ENCODE results near the gene MYBPC2. TPM values are rescaled to one million over a fixed set of nuclear protein-coding genes. Genes with fewer than 3 reads are reported as not detected.
"Not testable (repeated sequence)": the region's sequence is repeated elsewhere in the genome, so short reads cannot be mapped to it uniquely, and the experiment has no call there.

MYBPC2 gene
- polyA plus RNA-seq, 4 donors, result 0.27 to 0.49 TPM; not detected in 2

- H3K36me3 ChIP-seq (ENCODE audit: control insufficient read depth in 3 of 3, insufficient read depth in 2 of 3, low read depth in 1 of 3, low read length in 3 of 3), result no peaks in the 10 kb centered on the region
- H3K27me3 ChIP-seq (ENCODE audit: control insufficient read depth in 3 of 3, insufficient read depth in 3 of 3, low read length in 3 of 3), result peaks cover under 1 to 6% (median 5%) of the 10 kb centered on the region in 3 donors
- FAIRE-seq (no peak), DNase-seq (no peak)
- no peak overlapping the region for H3K27ac ChIP-seq (ENCODE audit: low read depth in 1 of 3, low read length in 2 of 3)
- H3K9me3 ChIP-seq (ENCODE audit: control insufficient read depth in 2 of 2, insufficient read depth in 1 of 2, low read depth in 1 of 2, low read length in 1 of 2), result no peaks in the 10 kb centered on the region
- H3K4me3 ChIP-seq (ENCODE audit: low read depth in 1 of 3, low read length in 3 of 3), result no peak overlapping the region
- 88 to 92% (median 91%) methylated on average over 5 of the region's 5 CpGs for WGBS, 3 donors
- no peaks in the 10 kb centered on the region for H3K4me1 ChIP-seq (ENCODE audit: control insufficient read depth in 3 of 3, insufficient read depth in 2 of 3, low read depth in 1 of 3, low read length in 2 of 3)
Observed at GRCh38 chr19:50437862-50438449, 5.3 kb downstream of the MYBPC2 start.

DNA sequence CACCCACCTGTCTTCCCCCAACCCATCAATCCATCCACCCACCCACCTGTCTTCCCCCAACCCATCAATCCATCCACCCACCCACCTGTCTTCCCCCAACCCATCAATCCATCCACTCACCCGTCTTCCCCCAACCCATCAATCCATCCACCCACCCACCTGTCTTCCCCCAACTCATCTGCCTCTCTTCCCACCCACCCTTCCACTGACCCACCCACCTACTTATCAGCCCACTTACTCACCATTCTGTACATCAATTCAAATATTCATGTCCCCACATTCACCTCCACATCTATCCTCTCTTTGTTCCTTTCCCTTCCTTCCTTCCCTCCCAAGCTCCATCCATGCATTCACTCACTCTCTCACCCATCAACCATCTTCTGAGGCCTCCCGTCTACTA, 6.4 kb downstream of the MYBPC2 start:
- H3K27me3 ChIP-seq (ENCODE audit: control insufficient read depth in 3 of 3, insufficient read depth in 3 of 3, low read length in 3 of 3); H3K4me3 ChIP-seq (ENCODE audit: low read depth in 1 of 3, low read length in 3 of 3); H3K9me3 ChIP-seq (ENCODE audit: control insufficient read depth in 2 of 2, insufficient read depth in 1 of 2, low read depth in 1 of 2, low read length in 1 of 2); H3K36me3 ChIP-seq (ENCODE audit: control insufficient read depth in 3 of 3, insufficient read depth in 2 of 3, low read depth in 1 of 3, low read length in 3 of 3); H3K27ac ChIP-seq (ENCODE audit: low read depth in 1 of 3, low read length in 2 of 3); DNase-seq; FAIRE-seq; H3K4me1 ChIP-seq (ENCODE audit: control insufficient read depth in 3 of 3, insufficient read depth in 2 of 3, low read depth in 1 of 3, low read length in 2 of 3): not testable (repeated sequence)
- 76 to 81% (median 81%) methylated on average over 2 of the region's 2 CpGs for WGBS, 3 donors

- WGBS, 3 donors, result 64 to 82% (median 70%) methylated on average over 1 of the region's 1 CpG
- Histone ChIP-seq H3K36me3 (ENCODE audit: control insufficient read depth in 3 of 3, insufficient read depth in 2 of 3, low read depth in 1 of 3, low read length in 3 of 3) (no peaks in the 10 kb centered on the region), H3K9me3 (ENCODE audit: control insufficient read depth in 2 of 2, insufficient read depth in 1 of 2, low read depth in 1 of 2, low read length in 1 of 2) (peaks cover 0 to 5% of the 10 kb centered on the region in 2 donors), H3K27ac (ENCODE audit: low read depth in 1 of 3, low read length in 2 of 3) (no peak overlapping the region), H3K4me3 (ENCODE audit: low read depth in 1 of 3, low read length in 3 of 3) (no peak overlapping the region), H3K4me1 (ENCODE audit: control insufficient read depth in 3 of 3, insufficient read depth in 2 of 3, low read depth in 1 of 3, low read length in 2 of 3) (no peaks in the 10 kb centered on the region), H3K27me3 (ENCODE audit: control insufficient read depth in 3 of 3, insufficient read depth in 3 of 3, low read length in 3 of 3) (no peaks in the 10 kb centered on the region)
- FAIRE-seq (no peak), DNase-seq (no peak)
Observed at GRCh38 chr19:50444059-50444458, 11.4 kb downstream of the MYBPC2 start.

DNA sequence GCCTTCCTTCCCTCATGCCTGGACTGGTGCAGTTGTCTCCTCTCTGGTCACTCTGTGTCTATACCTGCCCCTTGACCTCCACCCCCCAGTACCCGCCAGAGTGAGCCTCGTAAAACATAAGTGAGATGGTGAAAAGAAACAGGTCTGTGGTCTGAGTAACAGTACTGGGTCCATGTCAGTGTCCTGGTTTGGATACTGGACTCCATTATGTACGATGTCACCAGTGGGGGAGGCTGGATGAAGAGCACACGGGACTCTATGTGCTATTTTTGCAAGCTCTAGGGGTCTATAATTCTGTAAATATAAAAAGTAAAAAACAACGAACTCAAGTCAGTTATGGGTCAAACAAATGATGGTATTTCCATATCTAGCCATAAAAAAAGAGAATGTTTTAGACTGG, 14.4 kb downstream of the MYBPC2 start:
- Histone ChIP-seq H3K4me3 (ENCODE audit: low read depth in 1 of 3, low read length in 3 of 3) (no peak overlapping the region), H3K4me1 (ENCODE audit: control insufficient read depth in 3 of 3, insufficient read depth in 2 of 3, low read depth in 1 of 3, low read length in 2 of 3) (no peaks in the 10 kb centered on the region), H3K9me3 (ENCODE audit: control insufficient read depth in 2 of 2, insufficient read depth in 1 of 2, low read depth in 1 of 2, low read length in 1 of 2) (peaks cover 0 to 5% of the 10 kb centered on the region in 2 donors), H3K36me3 (ENCODE audit: control insufficient read depth in 3 of 3, insufficient read depth in 2 of 3, low read depth in 1 of 3, low read length in 3 of 3) (no peaks in the 10 kb centered on the region), H3K27me3 (ENCODE audit: control insufficient read depth in 3 of 3, insufficient read depth in 3 of 3, low read length in 3 of 3) (peaks cover 0 to 3% (median 0%) of the 10 kb centered on the region in 3 donors), H3K27ac (ENCODE audit: low read depth in 1 of 3, low read length in 2 of 3) (no peak overlapping the region)
- FAIRE-seq (no peak), DNase-seq (no peak)
- WGBS, 3 donors, result 80 to 89% (median 85%) methylated on average over 5 of the region's 5 CpGs

DNA sequence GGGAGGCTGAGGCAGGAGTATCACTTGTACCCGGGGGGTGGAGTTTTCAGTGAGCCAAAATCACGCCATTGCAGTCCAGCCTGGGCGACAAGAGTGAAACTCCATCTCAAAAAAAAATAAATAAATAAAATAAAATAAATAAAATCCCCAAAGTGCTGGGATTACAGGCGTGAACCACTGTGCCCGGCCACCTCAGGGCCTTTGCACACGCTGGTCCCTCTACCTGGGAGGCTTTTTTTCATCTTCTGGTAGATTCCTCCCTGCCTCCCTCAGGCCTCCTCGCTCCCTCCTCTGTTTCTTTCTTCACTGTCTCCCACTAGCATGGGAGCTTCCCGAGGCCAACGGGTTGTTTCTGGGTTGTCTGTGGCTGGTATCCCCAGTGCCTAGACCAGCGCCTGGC, 15.1 kb downstream of the MYBPC2 start:
- FAIRE-seq (no peak), DNase-seq (no peak)
- H3K27me3 ChIP-seq (ENCODE audit: control insufficient read depth in 3 of 3, insufficient read depth in 3 of 3, low read length in 3 of 3), result peaks cover 0 to 3% (median 0%) of the 10 kb centered on the region in 3 donors
- H3K9me3 ChIP-seq (ENCODE audit: control insufficient read depth in 2 of 2, insufficient read depth in 1 of 2, low read depth in 1 of 2, low read length in 1 of 2), result peaks cover 0 to 5% of the 10 kb centered on the region in 2 donors
- WGBS, 3 donors, result 94 to 95% (median 95%) methylated on average over 10 of the region's 10 CpGs
- no peak overlapping the region for H3K4me3 ChIP-seq (ENCODE audit: low read depth in 1 of 3, low read length in 3 of 3)
- no peaks in the 10 kb centered on the region for H3K36me3 ChIP-seq (ENCODE audit: control insufficient read depth in 3 of 3, insufficient read depth in 2 of 3, low read depth in 1 of 3, low read length in 3 of 3)
- no peak overlapping the region for H3K27ac ChIP-seq (ENCODE audit: low read depth in 1 of 3, low read length in 2 of 3)
- no peaks in the 10 kb centered on the region for H3K4me1 ChIP-seq (ENCODE audit: control insufficient read depth in 3 of 3, insufficient read depth in 2 of 3, low read depth in 1 of 3, low read length in 2 of 3)

GRCh38 chr19:50449236-50449899, 16.7 kb downstream of the MYBPC2 start:
- no peaks in the 10 kb centered on the region for H3K36me3 ChIP-seq (ENCODE audit: control insufficient read depth in 3 of 3, insufficient read depth in 2 of 3, low read depth in 1 of 3, low read length in 3 of 3)
- DNase-seq (no peak), FAIRE-seq (no peak)
- no peak overlapping the region for H3K27ac ChIP-seq (ENCODE audit: low read depth in 1 of 3, low read length in 2 of 3)
- no peak overlapping the region for H3K4me3 ChIP-seq (ENCODE audit: low read depth in 1 of 3, low read length in 3 of 3)
- peaks cover 0 to 3% (median 0%) of the 10 kb centered on the region in 3 donors for H3K27me3 ChIP-seq (ENCODE audit: control insufficient read depth in 3 of 3, insufficient read depth in 3 of 3, low read length in 3 of 3)
- peaks cover 0 to 5% of the 10 kb centered on the region in 2 donors for H3K9me3 ChIP-seq (ENCODE audit: control insufficient read depth in 2 of 2, insufficient read depth in 1 of 2, low read depth in 1 of 2, low read length in 1 of 2)
- H3K4me1 ChIP-seq (ENCODE audit: control insufficient read depth in 3 of 3, insufficient read depth in 2 of 3, low read depth in 1 of 3, low read length in 2 of 3), result no peaks in the 10 kb centered on the region
- WGBS, 3 donors, result 50 to 73% (median 63%) methylated on average over 14 of the region's 14 CpGs

DNA sequence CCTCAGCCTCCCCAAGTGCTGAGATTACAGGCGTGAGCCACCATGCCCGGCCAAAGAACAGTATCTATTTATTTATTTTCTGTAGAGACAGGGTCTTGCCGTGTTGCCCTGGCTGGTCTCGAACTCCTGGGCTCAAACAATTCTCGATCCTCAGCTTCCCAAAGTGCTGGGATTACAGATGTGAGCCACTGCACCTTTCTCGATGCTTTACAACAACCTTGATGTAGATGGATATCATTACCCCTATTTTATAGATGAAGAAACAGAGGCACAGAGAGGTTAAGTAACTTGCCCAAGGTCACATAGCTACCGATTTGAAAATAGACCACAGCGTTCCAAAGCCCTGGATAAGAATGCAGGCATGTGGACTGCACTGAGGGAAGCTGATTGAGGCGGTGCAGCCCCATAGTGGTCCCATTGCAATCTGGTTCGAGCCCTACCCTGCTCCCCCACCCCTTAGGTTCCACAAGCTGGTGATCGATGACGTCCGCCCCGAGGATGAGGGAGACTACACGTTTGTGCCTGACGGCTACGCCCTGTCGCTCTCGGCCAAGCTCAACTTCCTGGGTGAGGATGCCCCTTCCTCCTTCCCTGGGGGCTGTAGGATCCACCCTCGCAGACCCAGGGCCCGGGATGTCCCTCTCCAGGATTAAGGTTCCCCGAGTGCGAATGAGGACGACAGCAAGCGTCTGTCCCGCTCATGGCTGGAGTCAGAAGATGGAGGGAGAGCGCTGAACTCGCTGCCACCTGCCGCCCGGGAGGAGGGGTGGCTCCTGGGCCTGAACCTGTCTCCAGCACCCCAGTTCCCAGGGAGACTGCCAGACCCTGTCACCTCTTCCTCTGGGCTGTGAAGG, 17.9 kb downstream of the MYBPC2 start:
- H3K4me3 ChIP-seq (ENCODE audit: low read depth in 1 of 3, low read length in 3 of 3), result no peak overlapping the region
- no peaks in the 10 kb centered on the region for H3K36me3 ChIP-seq (ENCODE audit: control insufficient read depth in 3 of 3, insufficient read depth in 2 of 3, low read depth in 1 of 3, low read length in 3 of 3)
- WGBS, 3 donors, result 53 to 60% (median 56%) methylated on average over 30 of the region's 30 CpGs
- no peak for FAIRE-seq
- no peak for DNase-seq
- no peak overlapping the region for H3K27ac ChIP-seq (ENCODE audit: low read depth in 1 of 3, low read length in 2 of 3)
- H3K4me1 ChIP-seq (ENCODE audit: control insufficient read depth in 3 of 3, insufficient read depth in 2 of 3, low read depth in 1 of 3, low read length in 2 of 3), result no peaks in the 10 kb centered on the region
- peaks cover 0 to 3% (median 0%) of the 10 kb centered on the region in 3 donors for H3K27me3 ChIP-seq (ENCODE audit: control insufficient read depth in 3 of 3, insufficient read depth in 3 of 3, low read length in 3 of 3)
- peaks cover 0 to 5% of the 10 kb centered on the region in 2 donors for H3K9me3 ChIP-seq (ENCODE audit: control insufficient read depth in 2 of 2, insufficient read depth in 1 of 2, low read depth in 1 of 2, low read length in 1 of 2)

DNA sequence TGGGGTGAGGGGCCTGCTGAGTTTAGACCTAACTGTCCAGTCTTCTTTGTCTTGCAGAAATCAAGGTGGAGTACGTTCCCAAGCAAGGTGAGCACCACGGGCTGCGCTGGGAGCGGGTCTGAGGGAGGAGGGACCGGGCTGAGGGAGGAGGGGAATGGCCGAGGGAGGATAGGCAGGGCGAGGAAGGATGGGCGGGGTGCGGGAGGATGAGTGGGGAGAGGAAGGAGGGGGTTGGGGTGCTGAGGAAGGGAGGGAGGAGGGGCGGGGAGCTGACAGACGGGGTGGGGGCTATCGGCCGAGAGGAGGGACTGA, 18.5 kb downstream of the MYBPC2 start:
- 21 to 36% (median 34%) methylated on average over 9 to 13 of the region's 13 CpGs for WGBS, 3 donors
- Histone ChIP-seq H3K27ac (ENCODE audit: low read depth in 1 of 3, low read length in 2 of 3) (no peak overlapping the region), H3K36me3 (ENCODE audit: control insufficient read depth in 3 of 3, insufficient read depth in 2 of 3, low read depth in 1 of 3, low read length in 3 of 3) (no peaks in the 10 kb centered on the region), H3K27me3 (ENCODE audit: control insufficient read depth in 3 of 3, insufficient read depth in 3 of 3, low read length in 3 of 3) (peaks cover 0 to 3% (median 0%) of the 10 kb centered on the region in 3 donors), H3K9me3 (ENCODE audit: control insufficient read depth in 2 of 2, insufficient read depth in 1 of 2, low read depth in 1 of 2, low read length in 1 of 2) (peaks cover 0 to 5% of the 10 kb centered on the region in 2 donors), H3K4me1 (ENCODE audit: control insufficient read depth in 3 of 3, insufficient read depth in 2 of 3, low read depth in 1 of 3, low read length in 2 of 3) (no peaks in the 10 kb centered on the region), H3K4me3 (ENCODE audit: low read depth in 1 of 3, low read length in 3 of 3) (no peak overlapping the region)
- FAIRE-seq (no peak), DNase-seq (no peak)
